GM19035 (cell line): ENCODE data around the gene GRID1.
"Not testable (repeated sequence)": the region's sequence is repeated elsewhere in the genome, so short reads cannot be mapped to it uniquely, and the experiment has no call there.

Source experiments
- ATAC-seq: cut with Tn5 transposase; IDR thresholded peaks from one replicate; pipeline ENCODE4 v1.9.1; 2021; ENCODE audit not compliant: unreplicated experiment

GRID1 gene

GRCh38 chr10:86392723-86393094, 26.1 kb upstream of the GRID1 start:
- peak; percentile 40 for ATAC-seq

- ATAC-seq: no peak
Observed at GRCh38 chr10:86391986-86392722, 25.6 kb upstream of the GRID1 start.

GRCh38 chr10:86391236-86391840, 24.7 kb upstream of the GRID1 start:
- ATAC-seq: no peak

DNA sequence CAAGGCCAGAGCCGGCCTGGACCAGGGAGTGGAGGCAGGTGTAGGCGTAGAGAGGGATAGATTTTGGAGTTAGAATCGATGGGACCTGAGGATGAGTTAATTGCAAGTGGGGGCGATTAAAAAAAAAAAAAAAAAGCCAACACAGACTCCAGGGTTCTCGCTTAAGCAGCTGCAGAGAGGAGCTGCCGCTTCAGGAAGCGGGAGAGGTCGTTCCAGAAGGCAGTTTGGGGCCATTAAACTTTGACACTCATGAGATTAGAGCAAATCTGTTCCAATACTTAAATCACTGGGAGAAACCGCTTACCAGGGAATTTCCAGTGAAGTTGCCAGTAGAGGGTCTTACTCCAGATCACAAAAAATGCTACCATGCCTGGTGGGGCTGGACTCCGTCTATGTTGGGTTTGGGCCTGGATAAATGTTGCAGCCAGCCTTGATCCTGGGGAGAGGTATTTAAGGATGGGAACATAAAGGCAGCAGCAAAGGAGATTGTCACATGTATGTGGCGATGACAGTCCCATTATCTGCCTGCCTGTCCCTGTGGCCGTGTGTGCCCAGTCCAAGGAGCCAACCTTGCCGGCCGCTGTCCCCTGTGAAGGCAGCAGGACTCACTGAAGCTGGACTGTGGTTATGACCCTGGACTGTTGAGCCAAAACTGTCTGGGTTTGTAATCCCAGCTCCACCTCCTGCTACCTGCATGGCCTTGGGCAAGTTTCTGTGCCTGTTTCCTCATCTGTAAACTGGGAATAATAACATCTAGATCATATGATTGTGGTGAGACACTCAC, 23.9 kb upstream of the GRID1 start:
- ATAC-seq: no peak

DNA sequence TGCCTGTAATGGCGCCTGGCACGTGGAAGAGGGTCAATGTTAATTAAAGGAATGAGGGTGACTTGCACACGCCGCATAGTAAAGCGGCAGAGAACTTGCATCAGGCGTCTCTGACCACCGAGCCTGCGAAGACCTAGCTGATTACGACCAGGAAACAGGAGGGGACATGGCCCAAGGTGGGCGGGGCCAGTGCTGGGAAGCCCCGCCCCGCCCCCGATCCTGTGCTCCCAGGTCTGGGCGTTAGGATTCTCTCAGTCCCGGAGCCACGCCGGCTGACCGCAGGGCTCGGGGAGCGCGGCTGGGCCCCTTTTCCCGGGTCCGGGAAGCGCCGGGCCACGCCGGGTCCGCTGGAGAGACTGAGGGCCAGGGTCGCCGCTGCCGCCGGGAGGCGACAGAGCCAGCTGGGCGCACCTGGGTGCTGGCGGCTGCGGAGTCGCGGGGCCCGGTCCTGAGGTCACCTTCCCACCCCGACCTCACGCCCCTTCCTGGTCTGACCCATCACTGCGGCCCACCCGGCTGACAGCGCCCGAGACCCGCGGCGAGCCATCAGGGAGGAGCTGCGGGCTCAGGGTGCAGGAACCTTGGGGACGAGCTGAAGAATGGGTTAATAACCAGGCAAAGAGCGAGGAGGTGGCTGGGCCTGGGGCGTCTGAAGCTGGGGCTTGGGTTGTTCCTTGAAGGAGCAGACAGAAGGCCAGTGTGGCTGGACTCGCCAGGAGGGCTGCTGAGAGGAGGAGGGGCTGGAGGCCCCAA, 23.0 kb upstream of the GRID1 start:
- peak; percentile 84 for ATAC-seq

DNA sequence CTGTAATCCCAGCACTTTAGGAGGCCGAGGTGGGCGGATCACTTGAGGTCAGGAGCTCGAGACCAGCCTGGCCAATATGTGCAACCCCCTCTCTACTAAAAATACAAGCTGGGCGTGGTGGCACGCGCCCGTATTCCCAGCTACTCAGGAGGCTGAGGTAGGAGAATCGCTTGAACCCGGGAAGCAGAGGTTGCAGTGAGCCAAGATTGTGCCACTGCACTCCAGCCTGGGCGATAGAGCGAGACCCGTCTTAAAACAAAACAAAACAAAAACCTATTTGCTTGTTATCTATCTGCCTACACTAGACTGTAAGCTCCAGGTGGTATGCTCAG, 22.5 kb upstream of the GRID1 start:
- ATAC-seq: not testable (repeated sequence)

- no peak for ATAC-seq
Observed at GRCh38 chr10:86388119-86388704, 21.6 kb upstream of the GRID1 start.

GRCh38 chr10:86387178-86387794, 20.7 kb upstream of the GRID1 start:
- ATAC-seq: no peak

GRCh38 chr10:86385806-86386205, 19.2 kb upstream of the GRID1 start:
- ATAC-seq: no peak

- ATAC-seq: no peak
Observed at GRCh38 chr10:86377797-86378146, 11.2 kb upstream of the GRID1 start.

DNA sequence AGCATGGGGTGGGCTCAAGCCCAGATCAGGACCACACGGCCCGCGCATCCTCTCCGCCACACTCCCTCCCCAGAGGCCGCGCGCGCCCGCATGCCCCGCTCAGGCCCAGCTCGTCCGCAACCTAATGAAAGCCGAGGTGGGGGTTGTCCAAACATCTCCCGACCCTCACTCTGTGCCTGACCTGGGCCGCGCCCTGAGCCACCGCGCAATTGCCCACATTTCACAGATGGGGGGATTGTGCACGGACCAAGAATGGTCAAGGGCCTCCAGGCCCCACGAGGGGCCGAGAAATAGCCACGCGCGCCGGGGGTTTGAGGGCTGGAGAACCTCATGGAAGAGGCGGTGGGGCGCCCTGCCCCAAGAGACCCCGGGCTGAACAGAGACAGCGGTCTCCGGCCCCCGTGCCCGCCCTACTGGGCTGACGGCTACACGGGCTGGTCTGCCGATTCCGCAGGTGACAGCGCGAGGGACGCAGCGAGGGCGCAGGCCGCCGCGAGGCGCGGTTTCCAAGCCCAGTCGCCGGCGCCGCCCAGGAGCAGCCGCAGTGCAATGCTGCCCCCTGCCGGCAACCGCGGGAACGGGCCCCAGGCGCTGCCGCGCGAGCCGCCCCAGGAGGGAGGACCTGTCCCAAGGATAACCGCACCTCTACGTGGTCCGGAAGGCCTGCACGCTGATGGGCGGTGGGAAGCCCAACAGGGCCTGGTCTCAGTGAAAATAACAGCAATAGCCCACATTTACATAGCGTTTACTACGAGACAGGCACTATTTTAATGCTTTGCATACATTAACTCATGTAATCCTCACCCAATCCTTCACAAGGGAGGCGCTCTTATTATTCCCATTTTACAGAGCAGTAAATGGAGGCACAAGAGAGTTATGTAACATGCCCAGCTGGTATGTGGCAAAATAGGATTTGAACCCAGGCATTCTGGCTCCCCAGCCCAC, 10.5 kb upstream of the GRID1 start:
- ATAC-seq: peak; percentile 93

GRCh38 chr10:86376403-86376802, 9.8 kb upstream of the GRID1 start:
- ATAC-seq: no peak

GRCh38 chr10:86375204-86375603, 8.6 kb upstream of the GRID1 start:
- no peak for ATAC-seq

DNA sequence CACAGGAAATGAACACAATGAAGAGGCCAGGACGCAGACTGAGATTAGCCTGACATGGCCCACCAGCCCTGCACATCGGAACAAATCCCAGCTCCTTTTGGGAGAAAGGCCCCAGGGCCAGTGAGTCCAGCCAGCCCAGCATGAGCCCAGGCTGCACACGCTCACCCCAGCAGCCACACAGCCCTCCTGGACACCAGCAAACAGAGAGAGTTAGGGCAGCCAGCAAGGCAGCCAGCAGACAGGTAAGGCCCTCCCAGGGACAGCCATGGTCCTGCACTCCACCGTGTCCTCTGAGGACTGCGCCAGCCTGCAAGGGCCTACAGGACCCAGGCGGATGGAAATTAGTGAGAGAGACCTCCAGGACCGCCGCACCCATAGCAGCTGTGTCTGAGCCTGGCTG, 8.1 kb upstream of the GRID1 start:
- ATAC-seq: no peak

- no peak for ATAC-seq
Observed at GRCh38 chr10:86373828-86374227, 7.2 kb upstream of the GRID1 start.

- ATAC-seq: no peak
Observed at GRCh38 chr10:86373251-86373650, 6.7 kb upstream of the GRID1 start.

DNA sequence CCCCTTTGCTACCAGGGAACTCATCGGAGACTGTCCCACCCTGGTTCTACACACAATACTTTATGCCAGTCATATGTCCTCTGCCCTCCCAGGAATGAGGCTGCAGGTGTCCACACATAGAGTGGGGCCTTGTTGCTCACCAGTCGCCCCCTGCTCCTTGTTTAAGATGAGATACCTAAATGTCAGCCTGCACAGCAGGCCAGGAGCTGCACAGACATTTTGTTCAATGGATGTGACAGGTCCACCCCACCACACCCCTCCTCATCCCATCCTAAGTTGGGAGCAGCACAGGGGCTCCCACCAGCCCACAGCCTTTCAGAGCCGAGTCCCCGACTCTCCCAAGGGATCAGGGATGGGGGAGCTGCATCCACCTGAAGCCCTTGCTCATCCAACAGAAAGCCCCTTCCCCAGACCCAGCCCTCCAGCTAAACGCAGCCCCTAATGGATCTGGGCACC, 6.2 kb upstream of the GRID1 start:
- ATAC-seq: no peak

DNA sequence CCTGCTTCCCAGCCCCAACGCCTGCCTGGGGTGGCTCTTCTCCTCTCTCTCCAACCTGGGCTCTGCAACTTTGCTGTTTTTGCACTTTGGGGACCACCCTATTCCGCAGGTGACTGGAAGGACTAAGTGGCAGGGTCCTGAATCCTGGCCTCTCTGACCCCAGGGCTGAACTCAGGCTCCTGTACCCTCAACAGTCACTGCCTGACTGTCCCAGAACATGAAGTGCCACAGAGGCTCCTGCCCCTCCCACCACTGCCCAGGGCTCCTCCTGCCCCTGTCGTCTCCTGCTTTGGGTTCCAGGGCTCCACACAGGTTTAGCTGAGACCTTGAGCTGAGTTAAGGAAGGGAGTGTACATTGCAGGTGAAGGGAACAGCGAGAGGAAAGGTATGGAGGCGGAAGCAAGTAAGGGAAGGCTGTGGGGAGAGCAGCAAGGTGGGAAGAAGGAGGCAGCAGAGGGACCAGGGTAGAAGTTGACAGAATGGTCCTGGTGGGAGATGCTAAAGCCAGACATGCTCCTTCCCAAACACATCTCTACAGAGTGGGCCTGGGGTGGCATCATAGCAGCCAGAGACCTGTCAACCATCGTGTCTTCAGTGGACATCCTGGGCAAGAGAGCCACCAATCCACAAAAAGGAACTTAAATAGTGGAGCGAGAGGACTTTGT, 5.7 kb upstream of the GRID1 start:
- ATAC-seq: no peak

DNA sequence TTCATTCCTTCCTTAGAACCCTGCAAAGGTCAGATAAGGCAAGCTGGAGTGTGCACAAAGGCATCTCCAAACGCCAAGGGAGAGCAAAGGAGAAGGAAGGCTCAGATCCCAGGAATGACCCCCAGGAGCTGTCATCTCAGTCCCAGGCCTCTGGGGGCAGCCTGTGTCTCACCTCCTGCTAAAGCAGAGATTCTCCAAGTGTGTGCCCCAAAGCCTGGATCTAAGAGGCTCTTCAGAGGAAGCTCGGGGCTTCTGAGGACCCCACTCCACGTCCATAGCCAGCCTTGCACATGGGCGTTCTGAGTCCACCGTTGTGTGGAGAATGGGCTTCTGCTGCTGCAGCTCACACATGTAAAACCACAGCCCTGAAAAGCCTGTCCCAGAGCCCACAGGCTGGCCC, 5.1 kb upstream of the GRID1 start:
- no peak for ATAC-seq
